ENCODE results near the gene GOLGA6D.
"Not testable (repeated sequence)": the region's sequence is repeated elsewhere in the genome, so short reads cannot be mapped to it uniquely, and the experiment has no call there.

GRCh38 chr15:75275617-75276016, 7.0 kb upstream of the GOLGA6D start:
- TF ChIP-seq, protein P1, sequence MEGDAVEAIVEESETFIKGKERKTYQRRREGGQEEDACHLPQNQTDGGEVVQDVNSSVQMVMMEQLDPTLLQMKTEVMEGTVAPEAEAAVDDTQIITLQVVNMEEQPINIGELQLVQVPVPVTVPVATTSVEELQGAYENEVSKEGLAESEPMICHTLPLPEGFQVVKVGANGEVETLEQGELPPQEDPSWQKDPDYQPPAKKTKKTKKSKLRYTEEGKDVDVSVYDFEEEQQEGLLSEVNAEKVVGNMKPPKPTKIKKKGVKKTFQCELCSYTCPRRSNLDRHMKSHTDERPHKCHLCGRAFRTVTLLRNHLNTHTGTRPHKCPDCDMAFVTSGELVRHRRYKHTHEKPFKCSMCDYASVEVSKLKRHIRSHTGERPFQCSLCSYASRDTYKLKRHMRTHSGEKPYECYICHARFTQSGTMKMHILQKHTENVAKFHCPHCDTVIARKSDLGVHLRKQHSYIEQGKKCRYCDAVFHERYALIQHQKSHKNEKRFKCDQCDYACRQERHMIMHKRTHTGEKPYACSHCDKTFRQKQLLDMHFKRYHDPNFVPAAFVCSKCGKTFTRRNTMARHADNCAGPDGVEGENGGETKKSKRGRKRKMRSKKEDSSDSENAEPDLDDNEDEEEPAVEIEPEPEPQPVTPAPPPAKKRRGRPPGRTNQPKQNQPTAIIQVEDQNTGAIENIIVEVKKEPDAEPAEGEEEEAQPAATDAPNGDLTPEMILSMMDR (IDR thresholded peaks at IDR 0.05; ENCODE audit: borderline replicate concordance, extremely low read depth, low read length, poor library complexity, severe bottlenecking) = not testable (repeated sequence)
- not testable (repeated sequence) for TF ChIP-seq EZH2 (IDR thresholded peaks at IDR 0.05; ENCODE audit: borderline replicate concordance, low read depth, low read length, severe bottlenecking)

Measured in DND-41 (cell line).